GM12892 (cell line): Measurements from ENCODE around the gene HES6.

Source experiments
- DNase-seq: peaks from one replicate; pipeline ENCODE4 v3.0.0; 2011; ENCODE audit not compliant: insufficient read length
- FAIRE-seq: peaks from 2 replicates; lab custom pipeline; 2011; peaks lifted over from hg19 to GRCh38; lab: Jason Lieb, UNC
- POLR2A ChIP-seq: IDR thresholded peaks from 2 replicates; pipeline ENCODE4 v1.6.1; 2011; ENCODE audit warnings: low read depth, low read length, control low read depth
- POLR2AphosphoS5 ChIP-seq: IDR thresholded peaks from 2 replicates; pipeline ENCODE4 v1.6.1; 2011; ENCODE audit warnings: low read depth, low read length, control low read depth
- TAF1 ChIP-seq: IDR thresholded peaks from 2 replicates; pipeline ENCODE4 v1.6.1; 2011; ENCODE audit warnings: low read depth, mild to moderate bottlenecking, control low read depth, low read length, borderline replicate concordance

HES6 gene

DNA sequence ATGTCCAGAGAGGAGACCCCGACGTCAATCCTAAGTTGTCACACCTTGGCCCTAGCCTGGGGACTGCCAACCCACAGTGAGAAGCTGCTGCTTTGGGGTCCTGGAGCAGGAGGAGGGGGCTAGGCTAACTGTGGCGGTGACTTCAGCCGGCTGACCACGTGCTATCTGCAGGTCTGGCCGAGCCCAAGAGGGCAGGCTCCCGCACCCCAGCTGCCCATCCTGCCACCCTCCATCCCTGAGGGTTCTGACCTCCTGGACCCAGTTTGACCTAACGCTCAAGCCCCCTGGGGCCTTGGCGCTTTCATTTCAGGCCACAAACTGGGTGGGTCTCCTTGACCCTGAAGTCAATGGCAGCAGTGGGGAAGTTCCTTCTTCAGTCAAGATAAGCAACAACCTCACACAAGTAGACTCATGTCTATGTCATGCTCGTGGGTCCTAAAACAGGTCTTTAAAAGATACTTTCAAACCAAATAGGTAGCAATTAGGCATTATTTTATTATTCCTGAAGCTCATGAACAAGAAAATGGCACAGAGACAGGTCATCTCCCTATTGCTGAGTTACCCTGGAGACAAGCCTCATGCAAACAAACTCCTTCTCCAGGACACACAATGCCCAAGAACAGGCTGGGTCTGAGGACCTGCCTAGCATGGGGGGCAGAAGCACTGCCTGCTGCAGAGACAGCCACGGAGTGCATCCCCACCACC is 2.3 kb downstream of the HES6 start:
- TF ChIP-seq POLR2AphosphoS5 (no peak), TAF1 (no peak), POLR2A (no peak)
- FAIRE-seq (no peak), DNase-seq (no peak)

DNA sequence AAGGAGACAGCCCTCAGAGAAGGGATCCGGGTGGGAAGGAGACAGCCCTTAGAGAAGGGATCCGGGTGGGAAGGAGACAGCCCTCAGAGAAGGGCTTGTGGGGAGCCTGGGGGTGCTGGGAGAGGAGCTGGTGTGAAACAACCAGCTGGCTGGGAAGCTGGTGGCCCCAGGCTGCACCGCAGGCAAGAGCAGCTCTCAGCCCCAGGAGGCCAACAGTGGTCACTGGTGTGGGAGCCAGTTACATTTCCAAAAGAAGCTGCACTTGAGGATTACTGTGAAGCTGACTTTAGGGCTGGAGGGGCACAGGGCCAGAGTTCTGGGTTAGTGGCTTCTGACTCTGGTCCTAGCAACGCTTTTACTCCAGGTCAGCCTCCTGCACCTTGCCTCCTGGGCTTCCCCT is 3.3 kb downstream of the HES6 start:
- FAIRE-seq, result no peak

DNA sequence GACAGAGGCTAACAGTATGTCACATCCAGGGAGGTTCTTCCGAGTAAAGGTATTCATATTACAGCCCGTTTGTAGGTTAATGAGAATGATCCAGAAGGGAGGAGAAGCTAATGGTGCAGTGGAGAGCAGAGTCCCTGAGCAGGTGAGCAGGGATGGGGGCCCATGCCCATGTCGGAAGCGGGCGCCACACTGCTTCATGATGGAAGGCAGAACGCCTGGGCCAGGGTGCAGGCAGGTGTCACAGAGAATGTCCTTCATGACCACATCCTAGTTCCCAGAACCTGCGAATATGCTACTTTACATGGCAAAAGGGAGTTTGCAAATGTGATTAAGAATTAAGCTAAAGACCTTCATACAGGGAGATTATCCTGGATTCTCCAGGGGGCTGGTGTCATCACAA is 4.0 kb downstream of the HES6 start:
- TF ChIP-seq TAF1, result no peak
- no peak for TF ChIP-seq POLR2A
- TF ChIP-seq POLR2AphosphoS5, result no peak
- FAIRE-seq (no peak), DNase-seq (no peak)

More for the DNA sequence above, 3.3 kb downstream of the HES6 start:
- no peak for DNase-seq
- TF ChIP-seq TAF1 (no peak), POLR2A (no peak), POLR2AphosphoS5 (no peak)

DNA sequence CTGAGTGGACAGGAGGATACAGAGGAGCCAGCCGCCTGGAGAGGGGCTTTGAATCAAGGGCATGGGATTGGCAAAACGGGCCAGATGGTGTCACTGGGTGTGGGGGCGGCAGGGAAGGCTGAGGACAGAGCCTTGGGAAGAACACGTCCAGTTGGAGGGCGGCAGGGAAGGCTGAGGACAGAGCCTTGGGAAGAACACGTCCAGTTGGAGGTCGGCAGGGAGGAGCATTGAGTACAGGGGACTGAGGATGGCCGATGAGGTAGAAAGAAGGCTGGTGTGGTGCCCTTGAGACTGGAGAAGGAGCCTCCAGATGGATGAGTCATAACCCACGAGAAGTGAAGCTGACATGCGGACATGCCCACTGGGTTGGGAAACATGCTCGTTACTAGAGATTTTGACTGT is 4.5 kb downstream of the HES6 start:
- TF ChIP-seq TAF1 (no peak), POLR2A (no peak), POLR2AphosphoS5 (no peak)
- FAIRE-seq (no peak), DNase-seq (no peak)

DNA sequence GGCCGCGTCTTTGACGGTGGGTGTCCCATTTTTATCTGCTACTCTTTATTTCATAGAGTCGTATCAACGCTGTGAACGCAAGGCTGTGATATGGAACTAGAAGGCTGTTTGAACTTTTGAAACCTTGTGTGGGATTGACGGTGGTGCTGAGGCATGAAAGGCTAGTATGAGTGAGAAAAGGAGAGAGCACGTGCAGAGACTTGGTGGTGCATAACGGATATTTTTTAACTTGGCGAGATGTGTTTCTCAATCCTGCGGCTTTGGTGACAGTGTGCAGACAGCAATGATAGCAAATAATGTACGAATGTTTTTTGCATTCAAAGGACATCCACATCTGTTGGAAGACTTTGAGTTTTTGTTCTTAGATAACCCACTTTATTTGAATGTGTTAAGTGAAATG is 6.2 kb downstream of the HES6 start:
- DNase-seq (no peak), FAIRE-seq (no peak)
- TF ChIP-seq TAF1 (no peak), POLR2A (no peak), POLR2AphosphoS5 (no peak)

DNA sequence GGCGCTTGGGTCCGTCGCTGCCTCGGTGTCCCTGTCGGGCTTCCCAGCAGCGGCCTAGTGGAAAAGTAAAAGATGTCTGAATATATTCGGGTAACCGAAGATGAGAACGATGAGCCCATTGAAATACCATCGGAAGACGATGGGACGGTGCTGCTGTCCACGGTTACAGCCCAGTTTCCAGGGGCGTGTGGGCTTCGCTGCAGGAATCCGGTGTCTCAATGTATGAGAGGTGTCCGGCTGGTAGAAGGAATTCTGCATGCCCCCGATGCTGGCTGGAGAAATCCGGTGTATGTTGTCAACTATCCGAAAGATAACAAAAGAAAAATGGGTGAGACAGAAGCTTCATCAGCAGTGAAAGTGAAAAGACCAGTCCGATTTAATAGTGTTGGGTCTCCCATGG is 8.0 kb downstream of the HES6 start:
- FAIRE-seq, result no peak
- DNase-seq, result no peak
- TF ChIP-seq TAF1 (no peak), POLR2A (no peak), POLR2AphosphoS5 (no peak)

DNA sequence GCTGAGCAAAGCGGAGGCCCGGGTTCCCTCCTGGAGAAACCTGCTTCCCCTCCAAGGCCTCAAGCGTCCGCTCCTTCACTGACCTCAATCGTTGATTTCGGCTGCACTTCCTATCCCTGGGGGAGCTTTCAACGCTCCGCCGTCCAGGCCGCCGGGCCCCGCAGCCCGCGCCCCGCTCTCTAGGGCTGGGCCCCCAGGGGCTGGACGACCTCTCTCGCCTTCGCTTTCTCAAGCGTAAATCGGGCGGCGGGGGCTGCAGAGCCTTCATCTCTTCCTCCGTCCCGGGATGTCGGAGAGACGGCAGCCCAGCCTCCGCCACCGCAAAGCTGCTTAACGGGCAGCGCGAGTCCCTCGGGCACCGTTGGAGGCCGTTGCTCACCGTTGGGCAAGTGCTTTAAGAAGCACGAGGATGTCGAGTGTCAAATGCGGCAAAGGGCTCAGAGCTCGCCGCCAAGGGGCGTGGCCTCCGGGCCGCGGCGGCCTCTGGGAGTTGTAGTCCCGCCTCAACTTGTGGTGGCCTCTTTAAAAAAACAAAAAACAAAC is 8.5 kb downstream of the HES6 start:
- FAIRE-seq (no peak), DNase-seq (no peak)
- TF ChIP-seq TAF1, result no peak
- no peak for TF ChIP-seq POLR2AphosphoS5
- TF ChIP-seq POLR2A, result no peak

DNA sequence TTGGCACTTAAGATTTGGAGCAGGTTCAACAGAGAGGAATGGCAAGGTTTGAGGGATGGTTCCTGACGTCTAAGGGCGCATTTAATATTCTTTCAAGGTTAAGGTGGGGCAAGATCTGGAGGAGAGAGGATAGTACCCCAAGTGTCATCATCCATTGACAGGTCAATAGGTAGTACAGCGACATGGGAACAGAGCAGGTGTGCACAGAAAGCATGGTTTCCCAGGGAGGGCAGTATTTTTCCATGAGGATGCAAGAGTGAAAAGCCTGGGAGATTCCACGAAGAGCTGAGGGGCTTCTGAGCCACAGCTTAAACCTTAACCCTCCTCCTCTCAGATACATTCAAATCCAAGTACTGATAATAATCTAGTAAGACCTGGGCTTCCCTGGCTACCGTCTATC is 9.1 kb downstream of the HES6 start:
- FAIRE-seq (no peak), DNase-seq (no peak)
- TF ChIP-seq POLR2A, result no peak
- TF ChIP-seq POLR2AphosphoS5, result no peak
- no peak for TF ChIP-seq TAF1

DNA sequence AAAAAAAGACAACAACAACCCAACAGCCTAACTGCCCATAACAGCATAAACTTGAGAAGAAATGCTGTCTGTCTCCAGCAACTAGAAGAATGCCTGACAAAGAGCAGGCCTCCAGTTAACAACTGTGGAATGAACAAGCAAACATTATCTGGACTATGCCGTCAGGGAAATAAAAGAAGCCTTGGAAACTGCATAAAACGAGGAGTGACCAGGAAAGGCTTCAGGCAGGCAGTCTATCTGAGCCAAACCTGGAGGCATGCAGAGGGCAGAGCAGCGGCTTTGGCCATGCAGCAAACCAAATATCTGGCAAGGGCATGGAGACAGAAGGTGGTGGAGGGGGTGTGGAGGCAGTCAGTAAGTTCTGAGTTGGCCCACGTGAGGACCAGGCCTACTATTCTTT is 11.1 kb downstream of the HES6 start:
- no peak for FAIRE-seq
- no peak for DNase-seq
- TF ChIP-seq POLR2A (no peak), POLR2AphosphoS5 (no peak), TAF1 (no peak)

DNA sequence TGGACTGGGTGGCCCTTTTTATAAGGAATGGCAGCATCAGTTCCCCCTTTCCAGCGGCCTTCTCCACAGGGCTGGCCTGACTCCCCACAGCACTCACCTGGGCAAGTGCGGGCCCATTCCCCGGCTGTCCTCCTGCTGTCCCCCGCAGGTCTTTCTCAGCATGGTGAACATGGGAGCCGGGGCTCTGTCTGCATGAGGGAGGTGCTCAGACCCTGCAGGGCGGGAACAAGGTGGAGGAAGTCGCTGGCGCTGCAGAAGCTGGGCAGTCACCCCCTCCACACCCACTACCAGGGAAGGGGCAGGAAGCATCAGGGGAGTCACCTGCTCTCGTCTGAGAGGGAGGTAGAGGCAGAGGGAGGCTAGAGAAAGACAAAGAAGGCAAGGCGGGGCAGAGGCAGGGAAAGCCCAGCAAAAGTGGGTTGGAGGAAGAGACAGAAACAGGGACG is 12.2 kb downstream of the HES6 start:
- FAIRE-seq (no peak), DNase-seq (no peak)
- TF ChIP-seq POLR2AphosphoS5 (no peak), TAF1 (no peak), POLR2A (no peak)

DNA sequence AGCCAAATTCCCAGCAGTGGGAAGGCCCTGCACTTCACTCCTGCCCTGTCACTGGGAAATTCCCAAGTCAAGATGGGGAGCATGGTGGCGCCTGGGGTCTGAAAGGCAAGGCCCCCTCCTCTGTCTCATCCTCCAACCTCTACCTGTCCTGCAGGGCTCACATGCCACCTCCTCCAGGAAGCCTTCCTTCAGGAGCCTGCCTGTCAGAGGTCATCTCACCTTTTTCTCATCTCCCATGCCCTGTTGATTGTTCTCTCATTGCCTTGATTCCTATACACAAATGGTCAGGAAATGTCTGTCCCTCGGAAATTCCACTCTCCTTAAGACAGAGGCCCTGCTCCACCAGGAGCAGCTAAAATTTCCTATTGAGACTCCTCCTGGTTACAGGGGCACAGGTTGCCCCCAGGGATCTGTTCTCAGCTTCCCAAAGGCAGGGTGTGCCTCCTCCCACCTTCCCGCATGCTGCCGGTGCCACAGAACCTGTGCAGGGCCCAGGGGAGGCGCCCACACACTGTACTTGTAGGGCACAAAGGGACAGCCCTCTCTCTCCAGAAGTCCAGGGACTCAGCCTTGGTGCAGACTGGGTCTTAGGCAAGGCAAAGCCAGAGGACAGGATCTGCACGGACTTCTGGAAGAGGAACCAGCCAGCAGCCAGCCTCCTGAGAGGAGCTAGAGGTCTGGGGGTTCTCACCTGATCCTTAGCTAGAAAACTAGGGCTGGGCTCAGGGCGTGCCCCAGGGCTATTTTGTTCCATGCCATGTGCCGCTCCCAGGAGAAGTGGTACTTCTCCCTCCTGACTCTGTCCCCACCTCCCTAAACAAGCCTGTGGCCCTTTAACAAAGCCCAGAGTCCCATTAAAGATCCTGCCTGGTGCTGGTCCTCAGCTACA is 12.9 kb downstream of the HES6 start:
- DNase-seq, result no peak
- FAIRE-seq, result no peak
- TF ChIP-seq POLR2A (no peak), POLR2AphosphoS5 (no peak), TAF1 (no peak)
